ENCODE measurements around the gene RANBP3.

The RANBP3 gene

DNA sequence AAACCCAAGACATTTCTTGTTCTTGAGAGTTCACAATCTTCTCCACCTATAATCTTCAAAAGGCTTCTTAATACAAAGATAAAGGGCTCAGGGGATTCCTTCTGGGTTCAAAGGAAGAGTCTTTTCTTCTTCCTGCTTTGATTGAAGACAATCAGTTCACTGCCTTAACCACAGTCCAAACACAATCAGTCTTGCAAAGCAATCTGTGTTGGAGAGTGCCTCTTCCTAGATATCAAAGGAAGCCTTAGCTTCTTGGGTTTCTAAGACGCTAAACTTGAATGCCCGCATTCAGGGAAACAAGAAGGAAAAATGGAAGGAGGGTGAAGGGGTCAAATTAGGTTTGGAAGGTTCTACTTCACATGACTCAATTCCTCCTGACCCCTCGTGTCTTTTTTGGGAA, 27.2 kb downstream of the RANBP3 start:
- TF ChIP-seq EZH2 (IDR thresholded peaks at IDR 0.05; ENCODE audit: borderline replicate concordance, low read length) (no peak), CTCF (IDR thresholded peaks at IDR 0.05; ENCODE audit: low read length) (no peak)
- H3K9me2 ChIP-seq (ENCODE audit: low read depth, low read length), result no peaks in the 10 kb centered on the region
- peaks cover 75% of the 10 kb centered on the region for H3K4me1 ChIP-seq (ENCODE audit: insufficient read depth, low read length, severe bottlenecking)
- H3K9ac ChIP-seq (ENCODE audit: low read length), result no peak overlapping the region; the same call in 1 of the 2 replicates
- peak overlapping the region; percentile 50; the same call in 1 of the 2 replicates for H3K4me2 ChIP-seq (ENCODE audit: low read length)
- H3K27ac ChIP-seq (ENCODE audit: low read depth, low read length, poor library complexity, severe bottlenecking), result peak overlapping the region; percentile 98
- no peaks in the 10 kb centered on the region for H3K27me3 ChIP-seq (ENCODE audit: insufficient read depth, low read length)
- H2AFZ ChIP-seq (ENCODE audit: low read length), result no peak overlapping the region
- H3K79me2 ChIP-seq (ENCODE audit: insufficient read depth, low read length), result peaks cover 32% of the 10 kb centered on the region
- H3F3A ChIP-seq (ENCODE audit: insufficient read depth, low read length), result no peaks in the 10 kb centered on the region
- no peak overlapping the region for H3K4me3 ChIP-seq (ENCODE audit: low read depth, low read length, poor library complexity, severe bottlenecking)
- no peaks in the 10 kb centered on the region for H4K20me1 ChIP-seq (ENCODE audit: insufficient read depth, low read length)
- H3K9me3 ChIP-seq (ENCODE audit: low read length), result no peaks in the 10 kb centered on the region
- peaks cover 17% of the 10 kb centered on the region; the same call in 1 of the 2 replicates for H3K36me3 ChIP-seq (ENCODE audit: insufficient read depth, low read length)

DNA sequence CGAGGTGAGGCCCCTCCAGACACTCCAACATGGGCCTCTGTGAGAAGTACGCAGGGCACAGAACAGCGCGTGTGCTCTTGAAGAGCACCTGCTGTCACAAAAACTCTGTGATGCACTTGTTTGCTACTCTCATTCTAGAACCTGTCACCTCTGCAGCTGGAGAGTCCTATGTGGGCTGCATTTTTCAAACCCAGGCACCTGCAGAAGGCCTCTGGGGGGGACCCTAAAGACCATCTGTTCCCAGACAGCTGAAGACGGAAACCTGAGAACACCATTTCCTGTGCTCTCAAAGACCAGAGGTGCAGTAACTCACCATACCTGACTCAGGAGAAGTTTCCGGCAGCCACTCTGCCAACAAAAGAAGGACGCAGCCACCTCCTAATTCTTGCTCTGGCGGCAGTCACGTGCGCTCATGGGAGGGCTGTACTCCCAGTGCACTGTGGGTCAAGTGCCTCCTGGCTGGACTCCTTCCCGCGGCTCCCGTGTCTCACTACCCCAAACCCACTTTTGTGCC, 28.1 kb downstream of the RANBP3 start:
- peak overlapping the region; percentile 59; the same call in 1 of the 2 replicates for H3K9ac ChIP-seq (ENCODE audit: low read length)
- H3K4me2 ChIP-seq (ENCODE audit: low read length), result peak overlapping the region; percentile 50
- no peak overlapping the region for H2AFZ ChIP-seq (ENCODE audit: low read length)
- H3K9me3 ChIP-seq (ENCODE audit: low read length), result no peaks in the 10 kb centered on the region
- peaks cover 66% of the 10 kb centered on the region for H3K4me1 ChIP-seq (ENCODE audit: insufficient read depth, low read length, severe bottlenecking)
- peak overlapping the region; percentile 98 for H3K27ac ChIP-seq (ENCODE audit: low read depth, low read length, poor library complexity, severe bottlenecking)
- H3K9me2 ChIP-seq (ENCODE audit: low read depth, low read length), result no peaks in the 10 kb centered on the region
- H3K79me2 ChIP-seq (ENCODE audit: insufficient read depth, low read length), result peaks cover 28% of the 10 kb centered on the region
- no peaks in the 10 kb centered on the region for H3K27me3 ChIP-seq (ENCODE audit: insufficient read depth, low read length)
- peaks cover 24% of the 10 kb centered on the region; the same call in 1 of the 2 replicates for H3K36me3 ChIP-seq (ENCODE audit: insufficient read depth, low read length)
- TF ChIP-seq EZH2 (IDR thresholded peaks at IDR 0.05; ENCODE audit: borderline replicate concordance, low read length), result no peak
- H3K4me3 ChIP-seq (ENCODE audit: low read depth, low read length, poor library complexity, severe bottlenecking), result peak overlapping the region; percentile 23
- no peaks in the 10 kb centered on the region for H4K20me1 ChIP-seq (ENCODE audit: insufficient read depth, low read length)
- H3F3A ChIP-seq (ENCODE audit: insufficient read depth, low read length), result no peaks in the 10 kb centered on the region

DNA sequence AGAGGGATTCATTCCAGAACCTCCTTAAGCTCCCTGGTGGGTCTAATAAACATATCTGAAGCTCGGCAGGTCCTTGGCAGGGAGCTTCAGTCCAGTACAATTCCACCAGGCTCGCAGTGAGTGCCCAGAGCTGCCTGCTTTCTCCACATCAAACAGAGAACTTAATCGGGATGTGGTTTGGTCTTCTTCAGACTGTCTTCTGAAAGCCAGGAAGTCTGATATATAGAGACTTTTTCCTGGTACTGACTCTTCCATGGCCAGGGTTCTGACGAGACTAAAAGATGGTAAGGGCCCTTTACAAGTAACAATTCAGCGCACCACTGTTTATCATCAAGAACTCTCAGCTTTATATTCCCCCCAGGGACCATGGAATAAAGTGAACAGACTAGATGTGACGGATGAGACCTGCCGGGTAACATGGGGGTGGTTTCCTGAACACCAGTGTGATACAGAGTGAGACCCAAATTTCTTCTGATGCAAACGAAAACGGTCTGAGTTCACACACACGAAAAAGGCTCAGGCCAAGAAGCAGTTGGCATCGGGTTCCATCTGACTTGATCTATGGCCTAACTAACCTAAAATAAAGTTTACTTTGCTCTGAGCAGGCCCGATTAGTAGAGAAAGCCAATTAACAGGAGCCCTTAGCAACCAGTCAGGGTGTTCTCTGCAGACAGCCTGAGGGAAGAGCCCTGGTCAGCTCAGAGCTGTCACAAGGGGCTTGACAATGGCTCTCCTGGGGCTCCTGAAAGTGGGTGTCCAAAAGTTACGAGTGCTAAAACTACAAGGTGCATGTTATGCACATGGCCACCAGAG, 29.0 kb downstream of the RANBP3 start:
- peak overlapping the region; percentile 50; the same call in 1 of the 2 replicates for H3K4me2 ChIP-seq (ENCODE audit: low read length)
- H3K4me1 ChIP-seq (ENCODE audit: insufficient read depth, low read length, severe bottlenecking), result peaks cover 57% of the 10 kb centered on the region
- peaks cover 19% of the 10 kb centered on the region for H3K79me2 ChIP-seq (ENCODE audit: insufficient read depth, low read length)
- TF ChIP-seq CTCF (IDR thresholded peaks at IDR 0.05; ENCODE audit: low read length), result no peak
- TF ChIP-seq EZH2 (IDR thresholded peaks at IDR 0.05; ENCODE audit: borderline replicate concordance, low read length), result no peak
- H3K9me3 ChIP-seq (ENCODE audit: low read length), result no peaks in the 10 kb centered on the region
- no peak overlapping the region for H2AFZ ChIP-seq (ENCODE audit: low read length)
- peak overlapping the region; percentile 98 for H3K27ac ChIP-seq (ENCODE audit: low read depth, low read length, poor library complexity, severe bottlenecking)
- H3K9me2 ChIP-seq (ENCODE audit: low read depth, low read length), result no peaks in the 10 kb centered on the region
- peaks cover 24% of the 10 kb centered on the region; the same call in 1 of the 2 replicates for H3K36me3 ChIP-seq (ENCODE audit: insufficient read depth, low read length)
- H4K20me1 ChIP-seq (ENCODE audit: insufficient read depth, low read length), result no peaks in the 10 kb centered on the region
- H3K27me3 ChIP-seq (ENCODE audit: insufficient read depth, low read length), result no peaks in the 10 kb centered on the region
- peak overlapping the region; percentile 23 for H3K4me3 ChIP-seq (ENCODE audit: low read depth, low read length, poor library complexity, severe bottlenecking)
- no peaks in the 10 kb centered on the region for H3F3A ChIP-seq (ENCODE audit: insufficient read depth, low read length)
- H3K9ac ChIP-seq (ENCODE audit: low read length), result peak overlapping the region; percentile 59; the same call in 1 of the 2 replicates
